Heart left ventricle (tissue), 16 donors: ENCODE results near the gene MEPE. TPM values are rescaled to one million over a fixed set of nuclear protein-coding genes. Genes with fewer than 3 reads are reported as not detected.

Source experiments
- ATAC-seq, 4 donors: fragments of 200-7000 bp; cut with Tn5 transposase; one replicate each; pipeline ENCODE4 v1.9.1; 2020 to 2022; ENCODE audit warnings: moderate library complexity in 4 of 4, mild to moderate bottlenecking in 3 of 4, moderate number of reproducible peaks in 1 of 4
- DNase-seq, 5 donors: peaks; one replicate each; pipeline ENCODE4 v3.0.0-alpha.2; 2020
- H3K27ac ChIP-seq, 12 donors: fragments of 200-600 bp; sonication (generic) in 4 of 12; one replicate each; pipeline versions ENCODE4 v1.5.0 to v1.8.0; 2016 to 2022; ENCODE audit warnings: mild to moderate bottlenecking in 2 of 12
- H3K27me3 ChIP-seq, 9 donors: fragments of 200-600 bp; sonication (generic) in 2 of 9; one replicate each; pipeline versions ENCODE4 v1.5.1 to v1.8.0; 2016 to 2022; ENCODE audit warnings: mild to moderate bottlenecking in 3 of 9
- H3K36me3 ChIP-seq, 9 donors: fragments of 200-600 bp; sonication (generic) in 2 of 9; one replicate each; pipeline versions ENCODE4 v1.5.0 to v1.8.0; 2018 to 2022; ENCODE audit warnings: mild to moderate bottlenecking in 2 of 9
- H3K4me1 ChIP-seq, 12 donors: fragments of 200-600 bp; sonication (generic) in 4 of 12; one replicate each; pipeline versions ENCODE4 v1.5.0 to v1.8.0; 2016 to 2022; ENCODE audit warnings: mild to moderate bottlenecking in 3 of 12
- H3K4me3 ChIP-seq, 12 donors: fragments of 200-600 bp; sonication (generic) in 4 of 12; one replicate each; pipeline versions ENCODE4 v1.5.0 to v1.8.0; 2017 to 2022; ENCODE audit warnings: mild to moderate bottlenecking in 9 of 12, moderate library complexity in 4 of 12
- H3K9me3 ChIP-seq, 12 donors: fragments of 200-600 bp; sonication (generic) in 4 of 12; one replicate each; pipeline versions ENCODE4 v1.5.0 to v1.8.0; 2016 to 2022; ENCODE audit warnings: mild to moderate bottlenecking in 1 of 12
- POLR2A ChIP-seq, 2 donors: fragments of 450-650 bp; IDR thresholded peaks; one replicate each; pipeline ENCODE4 v1.6.1; 2017; ENCODE audit warnings: antibody characterized with exemption in 2 of 2, mild to moderate bottlenecking in 2 of 2, moderate library complexity in 2 of 2
- WGBS, 4 donors: extraction: QIAGEN DNeasy Blood & Tissue Kit in 2 of 4; methylation state at CpG; one replicate each; pipeline versions ENCODE4 v1.1.5 to v1.1.7; 2013 to 2018; 5-methylcytosine and 5-hydroxymethylcytosine counted together
- intact Hi-C, 10 donors: fragments of 100-400 bp; cut with DNase I; formaldehyde crosslinking; loops; one replicate each; pipeline versions ENCODE4 v1.11.1 to v1.14.2; 2022
- polyA plus RNA-seq, 2 donors: library from polyadenylated mRNA; stranded (reverse); fragments of 200-250 nt; gene quantifications; one replicate each; pipeline ENCODE4 v1.2.3, GENCODE V29; 2013
- total RNA-seq, 9 donors: library from RNA; depleted of rRNA in 2 of 9; stranded (reverse); fragments of >200 nt in 2 of 9; fragmentation: NEBNext Ultra II Directional in 3 of 9; extraction: Animal tissue kit (Norgen Biotek cat#: 25700) in 3 of 9; gene quantifications; one replicate each; pipeline versions ENCODE4 v1.1.0 to v1.2.4, GENCODE V29; 2016 to 2023
- TF ChIP-seq, protein P1 (sequence below), 12 donors: fragments of 200-600 bp; sonication (generic) in 4 of 12; IDR thresholded peaks; one replicate each; pipeline versions ENCODE4 v1.5.0 to v1.8.0; 2018 to 2022; ENCODE audit warnings: antibody characterized with exemption in 12 of 12, mild to moderate bottlenecking in 5 of 12
- donor health status: ischemic (EF 13 %, LVEDD 7.1; RV severe dilation, severe dysfunction).
- donor health status: healthy with polysubstance abuse.
- donor health status: DM: no; HTN: yes; CAD: no.
- donor health status: DM: no; HTN: no; CAD: no.
- donor health status: ischemic (EF 25% LVEDD 6.9; RV normal size, moderate dysfunction).
- donor health status: ischemic (EF 25% LVEDD 5.7; RV mildly dilated, moderate dysfunction).
- donor health status: healthy.
- donor health status: DM: yes; HTN: yes; CAD: no.
- donor health status: ischemic (EF 35%, LVEDD 5.7; RV mildly dilated, moderate dysfunction).
- donor health status: nonischemic (EF 11% LVEDD 7.7; RV severe dilation, severe dysfunction).
- donor health status: DM: yes; HTN: yes; CAD: no.
- donor health status: PGD.
- donor health status: ischemic (EF 29% LVEDD 5.4; RV normal size, mild dysfunction).
- donor health status: nonischemic (EF 23%, LVEDD 6.1; RV moderate dilation, normal function).

MEPE gene
- total and polyA plus RNA-seq, 11 donors: not detected

- H3K27me3 ChIP-seq: no peaks in the 10 kb centered on the region
- 12 to 16% (median 13%) methylated on average over 15 of the region's 15 CpGs for WGBS, 4 donors
- peak overlapping the region in 3 of 12 donors; percentile 6 to 42 (median 18) for H3K27ac ChIP-seq
- intact Hi-C loops: loop anchor here (1.0 to 10.0 kb wide), 12 partner anchors 169 to 574 kb away; no protein-coding TSS in a partner anchor
- ATAC-seq (peak; percentile 77 to 86 (median 80)), DNase-seq (peak in 4 of 5 donors; percentile 42 to 53 (median 48))
- peaks cover 0 to 42% (median 7%) of the 10 kb centered on the region in 12 donors for H3K4me1 ChIP-seq
- no peaks in the 10 kb centered on the region for H3K36me3 ChIP-seq
- TF ChIP-seq, protein P1, sequence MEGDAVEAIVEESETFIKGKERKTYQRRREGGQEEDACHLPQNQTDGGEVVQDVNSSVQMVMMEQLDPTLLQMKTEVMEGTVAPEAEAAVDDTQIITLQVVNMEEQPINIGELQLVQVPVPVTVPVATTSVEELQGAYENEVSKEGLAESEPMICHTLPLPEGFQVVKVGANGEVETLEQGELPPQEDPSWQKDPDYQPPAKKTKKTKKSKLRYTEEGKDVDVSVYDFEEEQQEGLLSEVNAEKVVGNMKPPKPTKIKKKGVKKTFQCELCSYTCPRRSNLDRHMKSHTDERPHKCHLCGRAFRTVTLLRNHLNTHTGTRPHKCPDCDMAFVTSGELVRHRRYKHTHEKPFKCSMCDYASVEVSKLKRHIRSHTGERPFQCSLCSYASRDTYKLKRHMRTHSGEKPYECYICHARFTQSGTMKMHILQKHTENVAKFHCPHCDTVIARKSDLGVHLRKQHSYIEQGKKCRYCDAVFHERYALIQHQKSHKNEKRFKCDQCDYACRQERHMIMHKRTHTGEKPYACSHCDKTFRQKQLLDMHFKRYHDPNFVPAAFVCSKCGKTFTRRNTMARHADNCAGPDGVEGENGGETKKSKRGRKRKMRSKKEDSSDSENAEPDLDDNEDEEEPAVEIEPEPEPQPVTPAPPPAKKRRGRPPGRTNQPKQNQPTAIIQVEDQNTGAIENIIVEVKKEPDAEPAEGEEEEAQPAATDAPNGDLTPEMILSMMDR (IDR thresholded peaks at IDR 0.05): peak; percentile 54 to 74 (median 63)
- TF ChIP-seq POLR2A (IDR thresholded peaks at IDR 0.05): no peak
- H3K4me3 ChIP-seq: peak overlapping the region in 9 of 12 donors; percentile 24 to 41 (median 30)
- no peaks in the 10 kb centered on the region for H3K9me3 ChIP-seq
Measured at GRCh38 chr4:87848622-87849351, 16.0 kb downstream of the MEPE start.

DNA sequence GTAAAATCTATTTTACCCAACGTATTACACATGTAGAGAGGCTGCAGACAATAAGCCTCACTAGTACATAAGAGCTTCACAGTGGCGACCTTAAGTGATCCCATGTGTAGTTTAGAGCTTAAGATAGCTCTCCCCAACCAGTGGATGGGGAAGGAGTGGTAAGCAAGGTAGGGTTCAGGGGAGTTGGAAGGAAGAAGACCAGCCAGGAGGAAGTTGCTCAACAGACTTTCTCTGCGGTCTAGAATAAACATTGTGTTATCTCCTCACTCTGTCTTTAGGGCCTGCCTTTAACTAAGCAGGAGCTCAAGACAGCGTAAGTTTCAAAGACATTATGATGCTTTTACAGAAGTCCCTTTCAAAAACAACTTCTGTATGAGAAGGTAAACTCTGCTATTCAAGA, 16.8 kb downstream of the MEPE start:
- TF ChIP-seq POLR2A (IDR thresholded peaks at IDR 0.05): no peak
- TF ChIP-seq, protein P1 (IDR thresholded peaks at IDR 0.05): no peak
- H3K4me3 ChIP-seq: no peak overlapping the region
- whole genome bisulfite sequencing, 4 donors: 48 to 54% (median 52%) methylated on average over 4 of the region's 4 CpGs
- H3K9me3 ChIP-seq: no peaks in the 10 kb centered on the region
- peak in 3 of 4 donors; percentile 14 to 45 (median 33) for ATAC-seq
- no peaks in the 10 kb centered on the region for H3K27me3 ChIP-seq
- intact Hi-C loops: loop anchor here (2.0 to 10.0 kb wide), 15 partner anchors 123 to 675 kb away; partner anchors contain the start of gene PYURF (in 1 of the 10)
- H3K36me3 ChIP-seq: no peaks in the 10 kb centered on the region
- no peak for DNase-seq
- H3K4me1 ChIP-seq: peaks cover 0 to 35% (median 4%) of the 10 kb centered on the region in 12 donors
- peak overlapping the region in 1 of 12 donors; percentile 83 for H3K27ac ChIP-seq

DNA sequence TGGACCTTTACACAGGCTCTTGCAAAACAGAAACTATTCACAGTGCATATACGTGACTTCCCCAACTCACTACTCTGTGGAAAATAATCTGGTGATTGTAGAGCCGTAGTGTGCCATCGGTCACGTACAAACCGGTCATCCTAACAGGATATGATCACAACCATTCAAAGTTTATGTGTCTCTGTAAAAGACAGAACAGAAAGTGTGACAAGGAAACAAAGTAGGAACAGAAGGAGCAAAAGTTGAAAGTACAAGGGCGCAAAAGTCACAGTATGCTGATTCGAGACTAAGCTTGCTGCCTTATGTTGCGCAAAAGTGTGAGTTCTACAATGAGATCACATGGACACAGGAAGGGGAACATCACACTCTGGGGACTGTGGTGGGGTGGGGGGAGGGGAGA, 18.6 kb downstream of the MEPE start:
- intact Hi-C loops: loop anchor here in 9 of 10 donors (5.0 to 10.0 kb wide), 4 partner anchors 121 to 673 kb away; partner anchors contain the start of gene PYURF (in 1 of the 9)
- Histone ChIP-seq H3K9me3 (no peaks in the 10 kb centered on the region), H3K4me1 (peaks cover 0 to 44% (median 4%) of the 10 kb centered on the region in 12 donors), H3K27me3 (no peaks in the 10 kb centered on the region), H3K4me3 (no peak overlapping the region), H3K36me3 (no peaks in the 10 kb centered on the region), H3K27ac (peak overlapping the region in 1 of 12 donors; percentile 83)
- ATAC-seq (peak; percentile 47 to 68 (median 59)), DNase-seq (no peak)
- 75 to 89% (median 88%) methylated on average over 8 of the region's 8 CpGs for WGBS, 4 donors
- TF ChIP-seq, protein P1 (IDR thresholded peaks at IDR 0.05): no peak
- no peak for TF ChIP-seq POLR2A (IDR thresholded peaks at IDR 0.05)

GRCh38 chr4:87851953-87852352, 19.2 kb downstream of the MEPE start:
- Histone ChIP-seq H3K4me3 (no peak overlapping the region), H3K4me1 (peaks cover 0 to 44% (median 4%) of the 10 kb centered on the region in 12 donors), H3K27ac (peak overlapping the region in 1 of 12 donors; percentile 54), H3K9me3 (no peaks in the 10 kb centered on the region), H3K36me3 (no peaks in the 10 kb centered on the region), H3K27me3 (no peaks in the 10 kb centered on the region)
- ATAC-seq: no peak
- 82 to 90% (median 85%) methylated on average over 4 of the region's 4 CpGs for WGBS, 4 donors
- no peak for DNase-seq
- TF ChIP-seq, protein P1 (IDR thresholded peaks at IDR 0.05): no peak
- no peak for TF ChIP-seq POLR2A (IDR thresholded peaks at IDR 0.05)
- intact Hi-C loops: loop anchor here (2.0 to 10.0 kb wide), 8 partner anchors 120 to 673 kb away; partner anchors contain the start of genes SPP1 (in 2 of the 10) and PYURF (in 1 of the 10)
